GM08714 (cell line): Measurements from ENCODE around the gene CLOCK.

Experiments used
- H3K4me3 ChIP-seq: fragments of 200-500 bp; sonication (Bioruptor generic); 2 replicates; pipeline ENCODE4 v1.5.1; 2014; ENCODE audit warnings: mild to moderate bottlenecking, low read length, inconsistent platforms
- ZNF274 ChIP-seq: IDR thresholded peaks from 2 replicates; pipeline ENCODE4 v1.6.1; 2012; ENCODE audit warnings: mild to moderate bottlenecking, low read depth, low read length

CLOCK gene

GRCh38 chr4:55381502-55381901, 165.2 kb downstream of the CLOCK start:
- TF ChIP-seq ZNF274 = no peak
- no peak overlapping the region for H3K4me3 ChIP-seq

GRCh38 chr4:55380576-55380975, 166.1 kb downstream of the CLOCK start:
- no peak overlapping the region for H3K4me3 ChIP-seq
- TF ChIP-seq ZNF274 = no peak

DNA sequence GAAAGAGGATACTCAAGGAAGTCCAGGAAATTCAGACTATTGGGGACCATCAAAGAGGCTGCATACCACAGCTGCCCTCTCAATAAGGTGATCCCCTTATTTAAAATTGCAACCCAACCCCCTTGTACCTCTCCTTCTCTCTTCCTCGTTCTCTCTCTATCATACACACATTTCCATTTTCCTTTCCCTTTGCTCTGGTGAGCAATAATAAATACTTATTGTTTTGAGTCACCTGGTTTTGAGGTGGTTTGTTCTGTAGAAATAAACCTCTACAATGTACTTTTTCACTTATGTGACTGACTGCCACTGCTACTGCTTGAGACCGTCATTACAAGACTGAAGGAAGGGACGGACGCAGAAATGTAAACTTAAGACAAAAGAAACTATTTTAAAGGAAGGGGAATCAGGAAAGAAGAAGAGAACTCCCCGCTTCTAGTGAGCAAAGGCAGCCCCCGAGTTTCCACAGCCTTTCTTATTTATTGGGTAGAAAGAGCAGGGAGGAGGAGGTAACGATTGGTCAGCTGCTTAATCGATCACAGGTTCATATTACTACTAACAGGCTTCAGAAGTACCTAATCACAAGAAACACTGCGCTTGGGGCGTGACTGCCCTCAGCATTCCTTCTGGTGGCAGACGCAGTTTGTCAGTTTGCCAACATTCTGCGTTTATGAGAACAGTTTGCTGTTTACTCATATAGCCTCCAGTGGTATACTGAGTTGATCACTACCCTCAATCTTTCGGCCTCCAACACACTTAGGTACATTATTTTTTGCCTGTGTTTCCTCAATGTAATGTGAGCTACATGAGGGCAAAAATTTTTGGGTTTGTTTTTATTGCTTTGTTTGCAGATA, 167.9 kb downstream of the CLOCK start:
- no peak for TF ChIP-seq ZNF274
- H3K4me3 ChIP-seq = no peak overlapping the region
